Activated T-cell treated with anti-CD3 and anti-CD28 coated beads, Interleukin-2, amount 50 U/mL, for 1 hour (primary cell): ENCODE measurements around the gene RUNX2.

Source experiments
- DNase-seq: peaks from one replicate; pipeline ENCODE4 v3.0.0-alpha.2; 2020

The RUNX2 gene

DNA sequence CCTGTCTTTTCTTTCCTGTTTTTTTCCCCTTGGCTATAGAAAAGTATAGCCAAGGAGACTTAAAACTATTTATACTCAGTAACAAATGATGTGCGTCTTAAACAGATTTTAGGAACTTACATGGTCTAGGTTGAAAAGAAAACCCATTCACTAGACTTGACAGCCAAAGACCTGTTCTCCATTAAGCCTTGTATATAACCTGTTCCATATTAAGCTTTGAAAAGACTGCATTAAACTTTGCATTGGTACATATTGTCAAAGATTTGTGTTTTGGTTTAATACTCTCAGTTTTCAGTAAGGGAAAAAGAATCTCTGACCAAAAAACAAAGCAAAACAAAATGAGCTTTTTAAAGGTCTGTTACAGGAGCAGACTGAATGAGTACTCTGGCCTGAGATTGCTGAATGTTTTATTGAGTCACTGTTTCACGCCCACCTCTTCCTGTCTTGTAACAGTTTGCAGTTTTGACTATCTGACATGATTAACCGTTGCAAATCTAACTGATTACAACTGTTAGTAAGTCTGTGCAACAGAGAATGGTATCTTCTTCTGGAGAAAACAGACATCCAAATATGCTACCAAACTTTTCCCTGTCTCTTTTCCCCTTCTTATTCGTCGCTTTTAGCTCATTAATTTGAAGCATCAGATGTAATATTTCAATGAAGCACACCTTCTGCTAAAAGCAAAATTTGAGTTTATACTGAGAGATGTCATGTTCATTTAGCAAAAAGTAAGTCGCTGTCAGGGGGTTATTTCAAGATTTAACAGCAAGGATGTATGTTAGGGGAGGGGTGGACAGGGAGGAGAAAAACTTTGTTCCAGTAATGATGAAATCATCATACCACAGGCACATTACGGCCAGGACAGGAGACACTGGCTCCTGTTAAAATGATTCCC, 108.7 kb downstream of the RUNX2 start:
- no peak for DNase-seq

DNA sequence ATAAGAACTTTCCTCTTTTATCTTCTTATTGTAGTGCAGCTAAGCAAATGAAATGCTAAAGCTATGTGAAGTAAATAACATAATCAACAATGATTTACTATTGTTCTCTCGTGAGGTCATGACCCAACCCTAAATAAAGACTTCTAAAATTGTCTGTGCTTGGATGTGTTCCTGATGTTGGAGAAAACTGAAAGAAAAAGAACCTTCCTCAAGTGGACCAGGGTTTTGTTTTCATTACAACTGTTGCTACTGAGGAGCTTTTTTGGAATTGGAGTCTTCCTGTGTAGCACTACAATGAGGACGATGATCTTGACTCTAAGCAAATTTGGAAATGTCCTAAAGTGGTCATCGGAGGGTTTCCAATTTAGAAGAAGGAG, 109.3 kb downstream of the RUNX2 start:
- no peak for DNase-seq

GRCh38 chr6:45438151-45438550, 110.0 kb downstream of the RUNX2 start:
- DNase-seq = no peak

DNA sequence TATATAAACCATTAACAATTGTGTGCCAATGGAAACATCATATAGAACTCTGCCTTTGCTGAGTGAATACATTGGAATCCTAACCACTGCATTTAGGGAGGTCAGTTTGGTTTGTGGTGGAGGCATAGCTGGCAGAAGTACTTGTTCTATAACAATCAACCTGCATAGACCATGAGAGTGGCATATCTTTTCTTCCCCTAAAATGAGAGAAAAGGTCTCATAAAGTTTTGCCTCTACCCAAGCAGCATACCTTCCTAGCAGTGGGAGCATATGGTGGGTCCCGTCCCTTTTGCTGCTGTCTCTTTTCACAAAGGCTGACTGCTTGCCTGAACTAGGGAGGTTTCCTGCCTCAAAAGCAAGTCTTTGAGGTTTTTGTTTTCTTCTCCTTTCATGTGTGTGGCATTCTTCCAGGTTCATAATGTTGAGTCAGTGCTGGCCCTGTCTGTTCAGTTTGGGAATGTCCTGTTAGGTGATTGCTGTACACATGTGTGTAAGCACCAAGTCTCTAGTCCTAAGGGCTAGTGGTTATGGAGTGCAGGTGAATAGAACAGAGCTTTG, 110.8 kb downstream of the RUNX2 start:
- DNase-seq = no peak

- DNase-seq = no peak
Observed at GRCh38 chr6:45439459-45439858, 111.3 kb downstream of the RUNX2 start.

GRCh38 chr6:45439861-45440388, 111.8 kb downstream of the RUNX2 start:
- no peak for DNase-seq

DNA sequence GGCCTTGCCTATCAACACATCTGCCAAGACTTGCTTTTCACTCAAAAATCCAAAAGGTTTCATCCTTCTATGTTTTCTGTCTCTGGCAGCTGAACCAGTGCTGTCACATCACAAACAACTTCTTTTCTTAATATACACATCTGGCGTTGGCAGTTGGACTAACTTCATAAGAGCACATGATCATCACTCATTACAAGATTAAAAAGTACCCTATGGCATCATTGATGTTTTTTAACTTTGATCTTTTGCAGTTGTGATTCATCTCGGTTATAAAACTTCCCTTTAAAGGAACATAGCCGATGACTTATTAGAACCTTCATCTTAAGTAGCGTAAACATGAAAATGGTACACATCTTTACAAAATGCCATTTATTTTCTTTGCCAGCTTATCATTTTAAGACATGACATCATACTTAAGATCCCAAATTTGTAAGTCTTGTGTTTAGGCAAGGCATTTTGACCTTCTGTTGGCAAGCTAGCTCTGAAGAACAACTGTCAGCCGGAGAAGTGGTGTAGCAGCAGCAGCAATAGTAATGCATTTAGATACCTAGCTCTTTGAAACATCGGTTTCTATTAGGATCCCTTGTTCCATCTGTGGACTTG, 113.8 kb downstream of the RUNX2 start:
- DNase-seq = no peak

GRCh38 chr6:45442716-45443115, 114.6 kb downstream of the RUNX2 start:
- DNase-seq = no peak

GRCh38 chr6:45445364-45445748, 117.2 kb downstream of the RUNX2 start:
- DNase-seq = no peak

- DNase-seq = no peak
Observed at GRCh38 chr6:45445749-45446549, 117.8 kb downstream of the RUNX2 start.

GRCh38 chr6:45447005-45447404, 118.9 kb downstream of the RUNX2 start:
- no peak for DNase-seq

- no peak for DNase-seq
Observed at GRCh38 chr6:45447716-45448115, 119.6 kb downstream of the RUNX2 start.

GRCh38 chr6:45448417-45449389, 120.6 kb downstream of the RUNX2 start:
- no peak for DNase-seq

GRCh38 chr6:45450132-45450531, 122.0 kb downstream of the RUNX2 start:
- no peak for DNase-seq

- DNase-seq = no peak
Observed at GRCh38 chr6:45450831-45451230, 122.7 kb downstream of the RUNX2 start.

DNA sequence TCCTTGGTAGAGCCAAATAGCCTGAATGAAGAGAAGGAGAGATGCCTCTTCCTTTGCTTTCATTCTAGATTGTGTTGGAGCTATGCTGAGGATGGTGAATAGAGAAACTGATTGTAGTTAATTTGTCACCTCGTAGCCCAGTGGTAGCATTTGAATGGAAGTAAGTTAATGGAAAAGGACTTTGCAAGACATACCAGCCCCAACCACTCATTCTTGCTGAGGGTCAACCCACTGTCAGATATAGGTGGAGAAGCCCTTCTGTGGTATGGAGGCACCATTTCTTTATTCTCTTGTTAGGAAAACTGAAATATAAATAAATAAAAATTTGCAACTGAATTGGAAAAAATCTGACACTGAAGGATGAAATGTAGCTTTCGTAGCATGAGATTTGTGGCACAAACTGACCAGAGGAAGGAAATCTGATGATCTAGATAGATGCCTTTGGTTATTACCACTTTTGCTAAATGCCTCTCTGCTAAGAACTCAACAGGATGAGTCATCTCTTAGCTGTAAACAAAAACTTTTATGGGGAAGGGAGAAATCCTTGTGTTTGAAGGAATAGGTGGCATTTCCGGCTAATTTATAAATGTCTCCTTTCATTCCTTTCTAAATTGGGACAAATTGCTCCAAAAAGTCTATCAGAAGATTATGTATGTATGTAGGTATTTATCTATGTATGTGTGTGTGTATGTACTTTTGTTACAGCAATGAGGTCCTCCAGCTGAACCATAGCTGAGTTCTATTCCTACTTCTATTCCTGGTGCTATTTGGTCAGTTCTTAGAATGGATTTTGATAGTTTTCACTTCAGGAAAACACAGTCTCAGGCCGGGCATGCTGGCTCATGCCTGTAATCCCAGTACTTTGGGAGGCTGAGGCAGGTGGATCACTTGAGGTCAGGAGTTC, 126.1 kb downstream of the RUNX2 start:
- DNase-seq = no peak

DNA sequence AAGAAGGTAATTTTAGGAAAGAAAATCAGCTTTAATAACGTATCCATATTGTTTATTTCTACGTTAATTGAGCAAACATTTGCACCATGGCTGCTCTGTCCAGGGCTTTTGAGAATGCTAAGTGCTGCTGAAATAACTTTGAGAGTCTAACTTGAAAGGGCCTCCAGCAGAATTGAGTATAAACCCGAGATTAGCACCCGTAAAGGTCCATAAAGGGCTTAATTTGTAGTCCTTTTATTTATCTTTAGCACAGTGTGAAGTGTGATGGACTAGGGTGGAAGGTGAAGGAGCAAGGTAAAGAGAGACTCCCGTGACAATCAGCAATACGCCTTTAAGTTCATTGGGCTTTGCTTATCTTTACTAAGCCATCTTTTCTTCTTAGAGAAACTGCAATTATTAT, 127.3 kb downstream of the RUNX2 start:
- no peak for DNase-seq

DNA sequence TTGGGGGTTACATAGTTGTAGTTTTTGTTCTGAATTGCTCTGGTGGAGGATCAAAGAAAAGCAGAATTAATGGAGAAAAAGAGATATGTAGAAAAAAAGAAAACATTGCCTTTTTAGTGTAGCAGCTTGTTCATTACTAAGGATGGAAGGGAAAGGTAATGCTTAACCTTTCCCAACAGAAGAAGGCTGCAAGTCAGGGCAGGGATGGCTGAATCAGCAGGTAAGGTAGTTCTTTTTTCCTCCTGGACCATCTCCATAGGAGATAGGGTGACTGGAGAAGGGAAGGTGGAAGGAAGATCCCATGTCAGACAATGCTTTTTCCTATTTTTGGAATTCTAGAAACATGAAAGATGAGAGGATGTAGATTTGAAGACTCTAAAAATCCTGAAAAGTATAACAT, 129.0 kb downstream of the RUNX2 start:
- DNase-seq = no peak

DNA sequence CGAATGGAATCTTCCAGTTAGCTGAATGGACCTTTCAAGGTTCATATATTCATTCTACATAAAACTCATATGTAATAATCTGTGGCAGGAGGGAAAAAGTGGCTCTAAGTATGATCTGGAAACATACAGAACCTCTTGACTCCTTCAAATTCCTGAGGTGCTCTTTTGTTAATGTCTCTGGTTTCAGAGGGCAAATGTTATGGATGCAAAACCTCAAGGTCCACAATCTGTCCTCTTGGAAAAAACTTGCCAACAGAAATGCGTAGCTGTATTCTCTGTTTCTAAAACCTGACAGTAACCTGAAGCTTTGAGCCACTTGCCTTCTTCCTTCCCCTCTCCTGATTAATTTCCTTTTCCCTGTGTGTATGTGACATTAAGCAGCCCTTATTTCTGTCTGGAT, 130.5 kb downstream of the RUNX2 start:
- no peak for DNase-seq

- DNase-seq = no peak
Observed at GRCh38 chr6:45460166-45460565, 132.0 kb downstream of the RUNX2 start.

DNA sequence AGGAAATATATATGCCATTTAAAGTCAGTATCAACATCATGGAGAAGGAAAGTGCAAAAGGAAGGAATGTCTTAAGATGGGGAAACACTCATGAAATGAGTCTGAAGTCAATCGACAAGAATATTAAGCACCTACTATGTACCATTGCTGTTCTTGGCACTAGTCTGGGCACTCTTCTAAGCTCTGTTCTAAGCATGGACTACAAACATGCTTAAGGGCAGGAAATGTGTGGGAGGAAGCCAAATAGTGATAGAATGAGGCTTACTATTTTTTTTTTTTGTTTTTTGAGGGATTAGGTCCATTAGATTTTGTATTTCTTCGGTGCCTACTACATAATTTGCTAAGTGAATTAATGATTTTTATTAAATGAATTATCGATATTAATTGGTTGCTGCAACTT, 133.4 kb downstream of the RUNX2 start:
- DNase-seq = no peak
